Adipose tissue (tissue), 3 donors: Measurements from ENCODE around the gene RHEX. TPM values are rescaled to one million over a fixed set of nuclear protein-coding genes. Genes with fewer than 3 reads are reported as not detected.

ENCODE experiments used
- H3K27ac ChIP-seq: one replicate; pipeline ENCODE4 v1.5.1; 2013; ENCODE audit warnings: low read depth, low read length
- WGBS, 3 donors: extraction: QIAGEN DNeasy Blood & Tissue Kit; methylation state at CpG; one replicate each; pipeline ENCODE4 v1.1.7; 2013; 5-methylcytosine and 5-hydroxymethylcytosine counted together
- polyA plus RNA-seq, 3 donors: library from polyadenylated mRNA; stranded (reverse); fragments of 200-250 nt; gene quantifications; one replicate each; pipeline ENCODE4 v1.2.3, GENCODE V29; 2013
- donor health status: healthy with polysubstance abuse.
- donor health status: Bipolar disorder and iron deficiency.
- donor health status: healthy.

Gene RHEX
- polyA plus RNA-seq, 3 donors, result 0.74 to 1.5 (median 0.79) TPM

- WGBS, 3 donors, result 88 to 95% (median 95%) methylated on average over 9 of the region's 9 CpGs
Observed at GRCh38 chr1:206127336-206127735, 74.4 kb downstream of the RHEX start.

GRCh38 chr1:206128196-206128595 is 75.2 kb downstream of the RHEX start:
- WGBS, 3 donors, result 24 to 57% (median 37%) methylated on average over 4 of the region's 4 CpGs
- no peak overlapping the region for H3K27ac ChIP-seq

More at GRCh38 chr1:206127336-206127735, 74.4 kb downstream of the RHEX start:
- no peak overlapping the region for H3K27ac ChIP-seq

GRCh38 chr1:206131037-206131436 is 78.1 kb downstream of the RHEX start:
- no peak overlapping the region for H3K27ac ChIP-seq
- 56 to 70% (median 66%) methylated on average over 7 of the region's 7 CpGs for WGBS, 3 donors

GRCh38 chr1:206133751-206134415 is 80.9 kb downstream of the RHEX start:
- 56 to 87% (median 77%) methylated on average over 7 of the region's 7 CpGs for WGBS, 3 donors
- H3K27ac ChIP-seq, result no peak overlapping the region

- WGBS, 3 donors, result 79 to 86% (median 81%) methylated on average over 2 of the region's 2 CpGs
- no peak overlapping the region for H3K27ac ChIP-seq
Observed at GRCh38 chr1:206135248-206135647, 82.3 kb downstream of the RHEX start.

- no peak overlapping the region for H3K27ac ChIP-seq
- WGBS, 3 donors, result 23 to 49% (median 39%) methylated on average over 2 of the region's 2 CpGs
Observed at GRCh38 chr1:206136241-206136640, 83.3 kb downstream of the RHEX start.

- 80 to 94% (median 89%) methylated on average over 3 of the region's 3 CpGs for WGBS, 3 donors
Observed at GRCh38 chr1:206142011-206142410, 89.0 kb downstream of the RHEX start.

GRCh38 chr1:206142770-206143169 is 89.8 kb downstream of the RHEX start:
- H3K27ac ChIP-seq, result no peak overlapping the region
- WGBS, 3 donors, result 58 to 70% (median 61%) methylated on average over 2 of the region's 2 CpGs

More at GRCh38 chr1:206142011-206142410, 89.0 kb downstream of the RHEX start:
- no peak overlapping the region for H3K27ac ChIP-seq

- WGBS, 3 donors, result 86 to 93% (median 86%) methylated on average over 15 of the region's 15 CpGs
- H3K27ac ChIP-seq, result no peak overlapping the region
Observed at GRCh38 chr1:206143537-206144172, 90.7 kb downstream of the RHEX start.

GRCh38 chr1:206144605-206145004 is 91.6 kb downstream of the RHEX start:
- H3K27ac ChIP-seq, result no peak overlapping the region
- 66 to 81% (median 76%) methylated on average over 2 of the region's 2 CpGs for WGBS, 3 donors

- 72 to 81% (median 73%) methylated on average over 3 of the region's 3 CpGs for WGBS, 3 donors
- H3K27ac ChIP-seq, result no peak overlapping the region
Observed at GRCh38 chr1:206145771-206146290, 92.9 kb downstream of the RHEX start.

Other genes starting within 250 kb of the RHEX start
- gene SLC41A1, start 240.0 kb upstream of the RHEX start, polyA plus RNA-seq, result 10 to 100 TPM; 18.4 to 26.0 (median 21.8) TPM
- 10 to 100 TPM in 1 of 3 donors, under 1 TPM in 2; 0.10 to 15.5 (median 0.45) TPM for gene PM20D1, start 203.0 kb upstream of the RHEX start, polyA plus RNA-seq
- gene SLC26A9, start 109.7 kb upstream of the RHEX start, polyA plus RNA-seq, result 1 to 10 TPM in 1 of 3 donors, under 1 TPM in 2; 0.11 to 1.9 (median 0.43) TPM
- 1 to 10 TPM in 2 of 3 donors, under 1 TPM in 1; 0.54 to 6.4 (median 5.5) TPM for gene RAB7B, start 49.8 kb upstream of the RHEX start, polyA plus RNA-seq
- gene CTSE, start 29.3 kb upstream of the RHEX start, polyA plus RNA-seq, result 10 to 100 TPM in 1 of 3 donors, 1 to 10 TPM in 1, under 1 TPM in 1; 0.54 to 33.9 (median 9.2) TPM
- under 1 TPM in 1 of 3 donors, not detected in 2; 0.14 TPM for gene AVPR1B, start 64.2 kb downstream of the RHEX start, polyA plus RNA-seq
- 1 to 10 TPM in 2 of 3 donors, under 1 TPM in 1; 0.54 to 5.3 (median 2.3) TPM for gene FAM72A, start 149.7 kb downstream of the RHEX start, polyA plus RNA-seq
- gene SRGAP2, start 150.4 kb downstream of the RHEX start, polyA plus RNA-seq, result 10 to 100 TPM in 2 of 3 donors, 1 to 10 TPM in 1; 5.6 to 25.4 (median 16.3) TPM